ENCODE measurements around the gene TMEM120A. TPM values are rescaled to one million over a fixed set of nuclear protein-coding genes. Genes with fewer than 3 reads are reported as not detected.

The TMEM120A gene
- total and polyA plus RNA-seq, 8 donors = 29.5 to 72.0 (median 35.1) TPM

DNA sequence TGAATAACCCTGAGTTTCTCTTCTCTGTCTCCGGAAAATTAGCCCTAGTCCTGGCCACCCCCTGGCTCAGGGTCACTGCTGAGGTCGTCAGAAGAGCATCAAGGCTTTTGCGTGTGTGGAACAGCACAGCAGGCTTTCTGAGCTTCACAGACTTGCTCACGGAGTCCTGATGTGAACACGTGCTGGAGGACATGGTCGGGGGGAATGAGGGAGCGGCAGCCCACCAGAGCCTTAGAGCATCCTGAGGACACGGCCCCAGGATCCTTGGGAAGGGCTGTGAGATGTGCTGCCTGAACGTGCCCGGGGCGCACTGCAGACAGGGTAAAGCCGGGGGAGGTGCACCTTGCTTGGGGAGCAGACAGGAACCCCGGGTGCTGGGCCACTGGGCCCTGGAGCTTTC lies 28.8 kb downstream of the TMEM120A start:
- no peak overlapping the region for H3K4me3 ChIP-seq
- DNase-seq (peak in 2 of 6 donors; percentile 17 to 56), ATAC-seq (no peak), FAIRE-seq (no peak)
- TF ChIP-seq, protein P1, sequence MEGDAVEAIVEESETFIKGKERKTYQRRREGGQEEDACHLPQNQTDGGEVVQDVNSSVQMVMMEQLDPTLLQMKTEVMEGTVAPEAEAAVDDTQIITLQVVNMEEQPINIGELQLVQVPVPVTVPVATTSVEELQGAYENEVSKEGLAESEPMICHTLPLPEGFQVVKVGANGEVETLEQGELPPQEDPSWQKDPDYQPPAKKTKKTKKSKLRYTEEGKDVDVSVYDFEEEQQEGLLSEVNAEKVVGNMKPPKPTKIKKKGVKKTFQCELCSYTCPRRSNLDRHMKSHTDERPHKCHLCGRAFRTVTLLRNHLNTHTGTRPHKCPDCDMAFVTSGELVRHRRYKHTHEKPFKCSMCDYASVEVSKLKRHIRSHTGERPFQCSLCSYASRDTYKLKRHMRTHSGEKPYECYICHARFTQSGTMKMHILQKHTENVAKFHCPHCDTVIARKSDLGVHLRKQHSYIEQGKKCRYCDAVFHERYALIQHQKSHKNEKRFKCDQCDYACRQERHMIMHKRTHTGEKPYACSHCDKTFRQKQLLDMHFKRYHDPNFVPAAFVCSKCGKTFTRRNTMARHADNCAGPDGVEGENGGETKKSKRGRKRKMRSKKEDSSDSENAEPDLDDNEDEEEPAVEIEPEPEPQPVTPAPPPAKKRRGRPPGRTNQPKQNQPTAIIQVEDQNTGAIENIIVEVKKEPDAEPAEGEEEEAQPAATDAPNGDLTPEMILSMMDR (IDR thresholded peaks at IDR 0.05) = no peak
- WGBS, 2 donors = 84 to 89% methylated on average over 13 of the region's 13 CpGs
- H3K27me3 ChIP-seq = no peaks in the 10 kb centered on the region
- H3K36me3 ChIP-seq = peaks cover 0 to 1% (median 0%) of the 10 kb centered on the region in 3 donors
- H3K27ac ChIP-seq = peak overlapping the region in 1 of 4 donors; percentile 33
- H3K9me3 ChIP-seq = no peaks in the 10 kb centered on the region
- peaks cover 0 to 2% (median 0%) of the 10 kb centered on the region in 3 donors for H3K4me1 ChIP-seq
- intact Hi-C loops (cut with DNase I) = no loop called here

DNA sequence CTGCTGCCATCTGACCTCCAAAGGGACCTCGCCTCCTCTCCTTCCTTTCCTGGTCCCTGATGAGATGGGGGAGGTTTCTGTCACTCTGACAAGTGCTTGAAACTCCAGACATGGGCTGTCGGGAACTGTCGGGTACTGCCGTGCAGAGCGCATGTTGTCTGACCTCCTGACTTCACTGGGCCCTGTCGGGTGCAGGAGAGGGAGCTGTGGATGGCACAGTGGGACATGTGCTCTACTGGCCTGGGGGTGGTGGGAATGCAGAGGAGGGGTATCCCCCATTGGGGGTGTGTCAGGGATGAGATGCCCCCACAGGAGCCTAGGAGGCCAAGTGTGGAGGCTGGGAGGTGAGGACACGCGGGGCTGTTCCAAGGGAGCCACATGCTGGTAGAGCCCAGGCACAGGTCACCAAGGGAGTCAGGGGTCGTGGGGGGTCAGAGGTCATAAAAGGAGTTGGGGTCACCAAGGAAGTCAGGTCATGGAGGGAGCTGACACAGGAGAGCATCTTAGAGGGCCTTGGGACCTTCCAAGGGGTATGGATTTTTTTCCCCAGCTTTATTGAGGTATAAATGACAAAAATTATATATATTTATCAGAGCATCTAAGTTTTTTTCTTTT lies 30.9 kb downstream of the TMEM120A start:
- H3K27me3 ChIP-seq = no peaks in the 10 kb centered on the region
- intact Hi-C loops (cut with DNase I) = no loop called here
- FAIRE-seq (no peak), DNase-seq (no peak), ATAC-seq (no peak)
- TF ChIP-seq, protein P1 (IDR thresholded peaks at IDR 0.05) = no peak
- WGBS, 2 donors = 82 to 83% methylated on average over 9 of the region's 9 CpGs
- peaks cover 0 to 5% (median 0%) of the 10 kb centered on the region in 3 donors for H3K36me3 ChIP-seq
- peak overlapping the region in 3 of 4 donors; percentile 3 to 41 (median 10) for H3K27ac ChIP-seq
- no peaks in the 10 kb centered on the region for H3K9me3 ChIP-seq
- H3K4me3 ChIP-seq = no peak overlapping the region
- peaks cover 0 to 2% (median 0%) of the 10 kb centered on the region in 3 donors for H3K4me1 ChIP-seq

DNA sequence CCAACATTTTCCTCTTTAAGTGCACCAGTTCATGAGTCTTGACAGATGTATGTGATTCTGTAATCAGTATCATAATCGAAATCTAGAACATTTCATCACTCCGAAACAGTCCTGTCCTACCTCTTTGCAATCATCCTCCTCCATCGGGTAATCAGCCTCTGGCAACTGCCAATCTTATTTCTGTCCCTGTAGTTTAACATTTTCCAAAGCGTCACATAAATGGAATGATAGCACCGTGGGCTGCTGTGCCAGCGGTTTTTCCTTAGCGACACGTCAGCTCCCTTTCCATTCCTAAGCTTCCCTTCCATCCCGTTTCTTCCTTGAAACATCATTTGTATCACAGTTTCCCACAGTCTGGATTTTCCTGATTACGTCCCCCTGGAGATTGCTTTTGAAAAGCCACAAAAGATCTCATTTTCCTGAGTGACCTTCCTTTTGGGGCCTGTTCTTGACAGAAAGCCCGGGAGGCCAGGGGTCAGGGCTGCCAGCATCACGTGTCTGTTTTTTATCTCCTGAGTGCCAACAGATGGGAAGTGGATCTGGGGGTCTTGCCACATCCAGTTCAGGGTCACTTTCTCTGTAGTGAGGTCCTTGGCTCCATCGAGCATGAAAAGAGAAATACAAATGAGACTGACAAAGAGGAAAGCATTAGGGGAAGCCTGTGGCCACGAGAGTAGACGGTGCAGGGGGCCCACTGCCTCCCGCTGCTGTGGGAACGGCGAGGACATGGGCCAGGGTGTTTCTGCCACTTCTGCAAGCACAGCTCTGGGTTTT lies 31.6 kb downstream of the TMEM120A start:
- H3K36me3 ChIP-seq = peaks cover 0 to 5% (median 0%) of the 10 kb centered on the region in 3 donors
- no peaks in the 10 kb centered on the region for H3K9me3 ChIP-seq
- FAIRE-seq = no peak
- no peak overlapping the region for H3K4me3 ChIP-seq
- H3K4me1 ChIP-seq = peaks cover 0 to 2% (median 0%) of the 10 kb centered on the region in 3 donors
- peak overlapping the region; percentile 3 to 41 (median 8) for H3K27ac ChIP-seq
- DNase-seq = no peak
- ATAC-seq = peak in 3 of 4 donors; percentile 6 to 17 (median 14)
- intact Hi-C loops (cut with DNase I) = no loop called here
- TF ChIP-seq, protein P1 (IDR thresholded peaks at IDR 0.05) = no peak
- H3K27me3 ChIP-seq = no peaks in the 10 kb centered on the region
- 58 to 61% methylated on average over 18 of the region's 18 CpGs for WGBS, 2 donors

DNA sequence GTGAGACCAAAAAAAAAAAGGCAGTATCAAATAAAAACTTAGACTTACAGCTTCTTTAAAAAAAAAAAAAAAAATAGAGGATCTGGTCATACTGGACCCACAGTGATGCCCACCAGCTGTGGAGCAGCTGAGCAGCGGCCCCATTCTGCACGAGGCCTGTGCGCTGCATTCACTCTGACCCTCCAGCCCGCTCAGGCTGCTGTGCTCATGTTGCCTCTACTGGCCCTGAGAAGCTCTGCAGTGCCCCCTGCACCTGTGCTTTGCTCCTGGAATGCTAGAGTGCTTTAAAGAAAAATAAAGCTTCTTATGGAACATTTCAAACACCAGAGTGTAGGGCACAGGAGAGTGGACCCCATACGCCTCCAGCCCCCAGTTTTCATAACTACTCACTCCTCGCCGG lies 33.2 kb downstream of the TMEM120A start:
- DNase-seq = no peak
- no peak overlapping the region for H3K27ac ChIP-seq
- no peak for ATAC-seq
- intact Hi-C loops (cut with DNase I) = no loop called here
- FAIRE-seq = no peak
- no peaks in the 10 kb centered on the region for H3K9me3 ChIP-seq
- no peak overlapping the region for H3K4me3 ChIP-seq
- H3K4me1 ChIP-seq = peaks cover 0 to 2% (median 0%) of the 10 kb centered on the region in 3 donors
- TF ChIP-seq, protein P1 (IDR thresholded peaks at IDR 0.05) = no peak
- no peaks in the 10 kb centered on the region for H3K27me3 ChIP-seq
- 95 to 99% methylated on average over 7 of the region's 7 CpGs for WGBS, 2 donors
- peaks cover 0 to 5% (median 0%) of the 10 kb centered on the region in 3 donors for H3K36me3 ChIP-seq
